Ammon's horn (tissue), 1 donor: ENCODE measurements around the gene CCDC34.
"Not testable (repeated sequence)": the region's sequence is repeated elsewhere in the genome, so short reads cannot be mapped to it uniquely, and the experiment has no call there.

ENCODE experiments used
- DNase-seq: peaks from one replicate; pipeline ENCODE4 v3.0.0-alpha.2; 2016; ENCODE audit warnings: low spot score

CCDC34 gene

GRCh38 chr11:27361649-27362431 lies 1.2 kb downstream of the CCDC34 start:
- DNase-seq: no peak

GRCh38 chr11:27358296-27358695 lies 4.7 kb downstream of the CCDC34 start:
- DNase-seq: no peak

- DNase-seq: no peak
Observed at GRCh38 chr11:27357250-27357649, 5.8 kb downstream of the CCDC34 start.

GRCh38 chr11:27356624-27357222 lies 6.3 kb downstream of the CCDC34 start:
- DNase-seq: no peak

- no peak for DNase-seq
Observed at GRCh38 chr11:27355575-27356104, 7.4 kb downstream of the CCDC34 start.

- DNase-seq: no peak
Observed at GRCh38 chr11:27354359-27354965, 8.6 kb downstream of the CCDC34 start.

- no peak for DNase-seq
Observed at GRCh38 chr11:27353593-27354358, 9.2 kb downstream of the CCDC34 start.

GRCh38 chr11:27352781-27353180 lies 10.2 kb downstream of the CCDC34 start:
- DNase-seq: no peak

- DNase-seq: no peak
Observed at GRCh38 chr11:27350511-27350910, 12.5 kb downstream of the CCDC34 start.

- no peak for DNase-seq
Observed at GRCh38 chr11:27349919-27350318, 13.1 kb downstream of the CCDC34 start.

GRCh38 chr11:27348340-27348873 lies 14.6 kb downstream of the CCDC34 start:
- no peak for DNase-seq

- DNase-seq: no peak
Observed at GRCh38 chr11:27347359-27348339, 15.4 kb downstream of the CCDC34 start.

GRCh38 chr11:27339941-27340340 lies 23.1 kb downstream of the CCDC34 start:
- DNase-seq: no peak

- DNase-seq: not testable (repeated sequence)
Observed at GRCh38 chr11:27334764-27335163, 28.3 kb downstream of the CCDC34 start.

GRCh38 chr11:27331981-27332380 lies 31.0 kb downstream of the CCDC34 start:
- no peak for DNase-seq

GRCh38 chr11:27330633-27331270 lies 32.3 kb downstream of the CCDC34 start:
- no peak for DNase-seq

- no peak for DNase-seq
Observed at GRCh38 chr11:27329867-27330632, 33.0 kb downstream of the CCDC34 start.

- no peak for DNase-seq
Observed at GRCh38 chr11:27328614-27329013, 34.4 kb downstream of the CCDC34 start.

- not testable (repeated sequence) for DNase-seq
Observed at GRCh38 chr11:27327064-27327463, 36.0 kb downstream of the CCDC34 start.
